HG03025 (cell line): Measurements from ENCODE around the gene STEAP1.
A peak's percentile ranks its signal among the peaks of the same experiment; 100 is the strongest.
"Not testable (repeated sequence)": the region's sequence is repeated elsewhere in the genome, so short reads cannot be mapped to it uniquely, and the experiment has no call there.

Source experiments
- ATAC-seq: cut with Tn5 transposase; IDR thresholded peaks from one replicate; pipeline ENCODE4 v1.9.1; 2021; ENCODE audit warnings: mild to moderate bottlenecking, moderate library complexity; ENCODE audit not compliant: unreplicated experiment, low FRiP score

The STEAP1 gene

GRCh38 chr7:90153943-90154771, at the start of gene STEAP1:
Gene STEAP1 (plus strand): TSS chr7:90154469. CDS start chr7:90159789, 5,320 bp downstream.
- peak; percentile 98 for ATAC-seq

GRCh38 chr7:90114972-90115371, 39.3 kb upstream of the STEAP1 start:
- ATAC-seq: not testable (repeated sequence)

GRCh38 chr7:90118551-90119177, 35.6 kb upstream of the STEAP1 start:
- not testable (repeated sequence) for ATAC-seq

- no peak for ATAC-seq
These were observed 34.9 kb upstream of the STEAP1 start for GRCh38 chr7:90119178-90119971.

- ATAC-seq: not testable (repeated sequence)
These were observed 34.1 kb upstream of the STEAP1 start for GRCh38 chr7:90120205-90120604.

GRCh38 chr7:90131746-90132145, 22.5 kb upstream of the STEAP1 start:
- ATAC-seq: not testable (repeated sequence)

GRCh38 chr7:90147079-90147960, 6.9 kb upstream of the STEAP1 start:
- not testable (repeated sequence) for ATAC-seq

GRCh38 chr7:90149428-90149827, 4.8 kb upstream of the STEAP1 start:
- peak; percentile 39 for ATAC-seq

GRCh38 chr7:90151884-90152283, 2.4 kb upstream of the STEAP1 start:
- not testable (repeated sequence) for ATAC-seq

- not testable (repeated sequence) for ATAC-seq
These were observed 1.5 kb upstream of the STEAP1 start for GRCh38 chr7:90152642-90153253.

- no peak for ATAC-seq
These were observed 937 bp downstream of the STEAP1 start for GRCh38 chr7:90155206-90155605.

GRCh38 chr7:90157331-90157730, 3.1 kb downstream of the STEAP1 start:
- ATAC-seq: not testable (repeated sequence)

GRCh38 chr7:90157761-90158350, 3.6 kb downstream of the STEAP1 start:
- ATAC-seq: not testable (repeated sequence)

GRCh38 chr7:90163534-90163933, 9.3 kb downstream of the STEAP1 start:
- no peak for ATAC-seq

GRCh38 chr7:90165724-90166123, 11.5 kb downstream of the STEAP1 start:
- ATAC-seq: no peak

GRCh38 chr7:90166153-90166552, 11.9 kb downstream of the STEAP1 start:
- no peak for ATAC-seq

- no peak for ATAC-seq
These were observed 13.1 kb downstream of the STEAP1 start for GRCh38 chr7:90167361-90167760.

GRCh38 chr7:90169891-90170290, 15.6 kb downstream of the STEAP1 start:
- no peak for ATAC-seq

- no peak for ATAC-seq
These were observed 17.9 kb downstream of the STEAP1 start for GRCh38 chr7:90172121-90172520.
